DMS 273 (cell line): ENCODE measurements around the gene SSH3.

Experiments used
- DNase-seq: peaks from one replicate; lab custom pipeline; 2025; ENCODE audit not compliant: unreplicated experiment; lab: John Stamatoyannopoulos, UW

Gene SSH3

DNA sequence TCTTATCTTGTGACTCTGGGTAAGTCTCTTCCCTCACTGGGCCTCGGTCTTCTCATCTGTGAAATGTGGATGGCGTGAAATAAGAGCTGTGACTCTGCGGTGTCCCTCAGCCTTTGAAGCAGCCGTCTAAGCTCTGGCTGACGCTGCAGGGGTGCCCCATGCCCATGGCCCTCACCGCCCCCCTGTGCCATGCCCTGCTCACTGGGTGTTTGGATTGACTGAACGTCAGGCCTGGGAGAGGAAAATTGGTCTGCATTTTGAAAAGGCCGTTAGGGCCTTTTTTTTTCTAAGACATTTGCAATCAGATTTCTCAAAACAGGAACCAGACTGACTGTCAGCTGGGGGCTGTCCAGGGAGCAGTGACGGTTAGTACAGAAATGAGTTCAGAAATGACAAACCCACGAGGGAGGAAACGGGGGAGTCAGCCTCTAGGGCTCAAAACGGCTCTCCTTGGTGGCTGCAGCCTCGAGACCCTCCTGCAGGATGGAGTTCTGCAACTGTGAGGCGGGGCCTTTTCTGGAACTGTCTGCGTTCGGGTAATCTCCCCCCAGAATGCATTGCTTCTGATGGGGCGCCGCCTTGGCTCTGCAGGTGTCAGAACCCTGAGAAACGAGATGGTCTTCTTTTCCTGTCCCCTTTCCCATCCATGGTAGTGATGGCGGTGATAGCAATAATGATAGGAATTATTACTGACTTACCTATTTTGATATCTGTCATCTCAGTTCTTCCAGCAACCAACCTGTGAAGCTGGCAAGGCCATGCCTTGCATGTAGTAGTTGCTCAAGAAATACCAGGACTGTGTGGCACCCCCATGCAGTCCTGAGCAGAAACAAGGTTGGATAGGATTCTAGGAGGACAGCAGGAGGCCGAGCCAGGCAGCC, 35.0 kb upstream of the SSH3 start:
- no peak for DNase-seq

DNA sequence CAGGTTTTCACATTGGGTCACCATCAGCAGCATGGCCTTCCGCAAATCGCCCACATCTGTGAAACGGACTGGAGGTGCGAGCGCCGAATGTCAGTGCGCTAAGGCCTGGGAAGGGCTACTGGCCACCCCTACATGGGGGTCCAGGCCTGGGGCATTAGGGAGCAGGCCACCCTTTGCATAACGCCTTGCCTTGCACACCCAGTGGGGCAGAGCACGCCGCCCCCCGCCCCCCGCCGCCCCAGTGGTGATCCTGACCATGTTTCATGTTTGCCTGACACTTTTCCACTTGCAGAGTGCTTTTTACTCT, 34.4 kb upstream of the SSH3 start:
- no peak for DNase-seq

DNA sequence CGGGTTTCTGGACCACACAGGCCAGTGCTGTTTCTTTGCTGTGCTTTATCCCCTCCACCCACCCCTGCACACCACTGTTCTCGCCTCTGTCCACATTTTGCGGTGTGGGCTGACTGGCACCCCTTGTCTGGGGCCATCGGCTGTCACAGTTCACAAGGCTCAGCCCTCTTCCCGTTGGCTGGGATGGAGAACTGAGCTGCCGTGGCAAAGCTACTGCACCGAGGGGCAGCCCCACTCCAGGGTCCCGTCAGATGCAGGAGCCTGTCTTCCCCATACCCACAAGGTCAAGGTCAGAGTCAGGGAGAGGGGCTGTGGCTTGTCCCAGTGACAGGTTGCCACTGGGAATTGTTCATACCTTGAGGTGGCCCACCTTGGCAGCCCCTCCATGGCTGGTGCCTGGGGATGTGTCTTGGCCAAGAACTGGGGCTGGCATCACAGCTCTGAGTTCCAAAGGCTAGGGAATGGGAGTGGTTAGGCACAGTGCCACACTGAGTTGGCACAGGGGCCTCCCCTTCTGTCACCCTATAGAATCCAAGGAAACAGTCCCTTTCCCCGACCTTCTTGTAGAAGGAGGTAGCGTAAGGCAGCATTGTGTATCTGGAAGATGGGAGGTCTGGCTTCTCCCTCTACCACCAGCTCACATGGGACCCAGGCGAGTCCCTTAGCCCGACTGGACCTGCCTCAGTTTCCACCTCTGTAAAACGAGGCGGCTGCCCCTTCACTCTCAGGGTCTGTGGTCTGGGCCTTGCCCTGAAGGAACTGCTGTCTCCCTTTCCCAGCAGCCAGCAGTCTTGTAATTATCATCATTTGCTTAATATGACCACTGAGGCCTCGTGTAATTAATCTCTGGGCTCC, 33.7 kb upstream of the SSH3 start:
- peak; percentile 82 for DNase-seq

DNA sequence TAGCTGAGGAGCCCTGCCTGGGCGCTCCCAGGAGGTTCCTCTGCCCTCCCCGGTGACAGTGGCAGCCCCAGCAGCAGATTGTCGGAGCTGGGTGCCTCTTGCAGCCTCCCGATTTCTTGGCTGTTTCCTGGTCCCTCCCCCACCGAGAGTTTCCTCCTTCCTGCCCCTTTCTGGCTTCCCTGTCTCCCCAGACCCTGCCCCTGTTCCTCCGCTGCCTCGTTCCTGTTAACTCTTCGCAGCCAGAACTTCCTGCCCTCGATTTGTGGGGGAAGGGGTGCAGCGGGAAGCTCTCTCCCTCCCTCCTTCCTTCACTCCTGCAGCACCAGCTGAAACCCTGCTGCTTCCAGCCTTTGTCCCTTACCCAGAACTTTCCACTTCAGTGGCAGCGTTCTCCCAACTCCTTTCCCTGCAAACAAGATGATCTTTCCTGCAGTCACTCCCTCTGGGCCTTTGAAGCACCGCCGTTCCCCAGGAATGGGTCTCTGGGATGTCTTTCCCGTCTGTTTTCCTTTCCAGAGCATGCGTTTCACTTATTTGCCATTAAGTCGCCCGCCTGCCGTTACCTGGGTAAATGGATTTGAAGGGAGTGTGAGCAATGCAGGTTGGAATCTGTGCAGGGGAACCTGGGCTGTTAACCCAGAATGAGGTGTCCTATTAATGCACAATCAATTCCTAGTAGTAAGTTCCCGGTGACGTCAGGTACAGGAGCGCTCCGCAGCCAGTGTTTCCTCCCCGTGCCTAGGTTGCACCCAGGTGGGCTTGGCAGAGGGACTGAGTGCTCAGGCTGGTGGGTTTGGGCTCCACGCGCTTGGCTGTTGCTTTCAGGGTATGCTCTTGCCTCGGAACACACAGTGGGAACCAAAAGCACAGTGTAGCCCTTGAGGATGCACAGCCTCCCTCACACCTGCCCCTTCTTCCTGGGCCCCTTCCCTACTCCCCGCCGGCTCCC, 32.8 kb upstream of the SSH3 start:
- no peak for DNase-seq

DNA sequence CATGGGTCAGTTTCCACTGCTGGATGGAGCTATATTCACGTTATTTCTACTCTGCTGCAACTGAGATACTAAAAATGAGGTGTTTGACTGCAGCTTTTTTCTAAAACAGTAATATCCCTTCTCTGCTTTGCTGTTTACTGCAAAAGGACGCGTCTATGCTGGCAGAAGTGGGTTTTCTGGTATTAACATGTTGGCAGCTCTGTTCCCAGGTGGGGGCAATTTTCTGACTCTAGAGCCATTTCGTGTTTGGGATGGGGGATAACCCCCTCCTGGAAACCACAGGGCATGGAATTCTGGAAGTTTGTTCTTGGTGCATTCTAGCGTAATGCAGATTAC, 32.2 kb upstream of the SSH3 start:
- DNase-seq, result no peak

DNA sequence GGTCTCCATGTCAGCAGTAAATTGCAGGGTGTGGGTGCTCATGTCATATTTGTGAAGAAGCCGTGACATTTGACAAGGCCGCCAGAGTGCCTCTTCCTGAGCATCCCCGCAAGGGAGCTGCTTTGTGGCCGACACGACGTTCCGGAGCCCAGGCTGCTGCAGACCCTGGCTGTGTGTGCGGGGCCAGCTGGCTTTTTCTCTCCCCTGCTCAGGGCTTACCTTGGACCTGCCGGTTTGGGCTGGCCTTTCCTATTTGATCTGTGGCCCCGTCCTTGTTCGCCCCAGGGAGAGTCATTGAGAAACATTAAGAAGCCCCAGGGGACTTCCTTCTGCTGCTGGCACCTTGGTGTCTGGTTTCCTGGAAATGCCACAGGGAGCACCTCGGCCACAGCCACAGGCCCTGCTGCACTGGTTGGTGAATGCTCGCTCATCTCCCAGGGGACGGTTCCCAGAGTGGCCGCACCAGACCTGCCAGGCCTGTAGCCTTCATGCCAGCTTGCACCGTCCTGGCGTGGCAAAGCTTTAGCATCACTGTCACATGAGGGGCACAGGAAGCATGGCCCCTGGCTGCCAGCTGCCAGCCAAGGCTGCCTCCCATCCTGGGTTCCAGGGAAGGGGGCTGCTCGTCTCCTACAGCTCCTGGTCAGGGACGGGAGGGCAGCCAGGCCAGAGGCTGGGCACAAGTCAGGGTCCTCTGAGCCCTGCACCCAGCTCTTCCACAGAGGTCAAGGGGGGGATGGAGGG, 31.6 kb upstream of the SSH3 start:
- DNase-seq, result no peak

DNA sequence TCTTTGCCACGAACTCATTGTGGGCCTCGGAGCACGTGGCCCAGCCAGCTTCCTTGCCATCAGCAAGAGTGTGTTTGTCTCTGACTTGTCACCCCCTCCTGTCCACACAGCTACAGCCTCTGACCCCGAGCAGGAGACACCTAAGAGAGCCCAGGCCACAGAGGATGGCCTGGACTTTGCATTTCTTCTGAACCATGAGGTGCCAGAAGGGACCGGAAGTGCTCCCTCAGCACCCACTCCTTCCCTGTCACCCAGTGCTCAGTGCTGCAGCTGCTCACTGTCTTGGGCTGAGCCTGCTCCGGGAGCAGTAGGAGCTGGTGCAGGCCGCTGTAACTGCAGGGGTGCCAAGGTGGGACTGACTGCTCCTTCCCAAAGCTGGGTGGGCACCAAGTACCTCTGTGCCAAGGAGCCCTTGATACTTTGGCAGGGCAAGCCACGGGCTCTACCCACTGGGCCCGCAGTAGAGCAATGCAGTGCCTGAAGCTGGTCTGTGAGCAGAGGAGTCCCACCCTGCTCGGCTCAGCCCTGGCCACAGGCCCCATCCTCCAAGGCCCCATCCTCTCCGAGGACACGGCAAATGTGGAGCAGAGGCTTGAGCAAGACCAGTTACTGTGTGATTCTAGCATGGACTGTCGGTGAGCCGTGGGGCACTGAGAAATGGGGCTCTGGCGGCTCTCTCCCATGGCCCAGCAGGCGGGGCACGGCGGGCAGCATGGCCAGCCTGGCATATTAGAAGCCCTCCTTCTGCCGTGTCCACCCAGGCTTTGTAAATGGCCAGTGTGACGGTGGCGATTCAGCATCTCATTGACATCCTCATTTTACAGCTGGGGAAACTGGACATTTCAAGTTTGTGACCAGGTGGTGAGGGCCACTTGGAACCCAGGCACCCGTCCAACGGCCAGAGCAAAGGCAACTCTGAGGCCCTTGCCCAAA, 30.7 kb upstream of the SSH3 start:
- no peak for DNase-seq

DNA sequence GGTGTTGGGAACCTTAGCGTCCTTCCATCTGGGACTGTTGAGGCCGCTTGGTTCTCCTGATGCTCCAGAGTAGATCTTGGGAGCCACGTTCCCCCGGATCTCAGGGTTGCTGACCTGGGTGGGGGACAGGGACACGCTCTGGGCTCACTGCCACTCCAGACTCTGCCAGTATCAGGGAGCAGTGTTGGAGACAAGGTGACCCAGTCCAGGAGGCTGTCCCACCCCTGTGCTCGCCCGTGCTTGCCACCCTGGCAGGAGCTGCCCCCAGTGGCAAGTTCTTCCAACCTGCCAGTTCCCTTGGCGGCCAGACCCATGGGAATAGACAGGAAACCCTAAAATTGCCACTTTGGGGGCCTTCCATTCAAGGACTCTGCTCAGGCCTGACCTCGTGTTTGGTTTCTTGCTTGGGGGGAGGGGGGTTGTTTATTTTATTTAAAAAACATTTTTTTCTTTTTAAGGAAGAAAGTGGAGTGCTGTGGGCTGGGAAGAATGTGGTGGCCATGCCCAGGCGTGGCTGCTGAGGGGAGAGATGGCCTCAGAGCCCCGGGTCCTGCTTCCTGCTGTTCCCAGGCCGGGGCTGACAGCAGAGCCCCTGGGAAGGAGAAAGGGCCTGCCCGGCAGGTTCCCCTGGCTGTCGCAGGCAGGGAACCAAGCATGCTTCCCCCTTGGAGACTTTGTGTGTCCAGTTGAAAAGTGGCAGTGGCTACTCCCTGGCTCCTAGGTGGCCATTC, 29.9 kb upstream of the SSH3 start:
- DNase-seq, result no peak

DNA sequence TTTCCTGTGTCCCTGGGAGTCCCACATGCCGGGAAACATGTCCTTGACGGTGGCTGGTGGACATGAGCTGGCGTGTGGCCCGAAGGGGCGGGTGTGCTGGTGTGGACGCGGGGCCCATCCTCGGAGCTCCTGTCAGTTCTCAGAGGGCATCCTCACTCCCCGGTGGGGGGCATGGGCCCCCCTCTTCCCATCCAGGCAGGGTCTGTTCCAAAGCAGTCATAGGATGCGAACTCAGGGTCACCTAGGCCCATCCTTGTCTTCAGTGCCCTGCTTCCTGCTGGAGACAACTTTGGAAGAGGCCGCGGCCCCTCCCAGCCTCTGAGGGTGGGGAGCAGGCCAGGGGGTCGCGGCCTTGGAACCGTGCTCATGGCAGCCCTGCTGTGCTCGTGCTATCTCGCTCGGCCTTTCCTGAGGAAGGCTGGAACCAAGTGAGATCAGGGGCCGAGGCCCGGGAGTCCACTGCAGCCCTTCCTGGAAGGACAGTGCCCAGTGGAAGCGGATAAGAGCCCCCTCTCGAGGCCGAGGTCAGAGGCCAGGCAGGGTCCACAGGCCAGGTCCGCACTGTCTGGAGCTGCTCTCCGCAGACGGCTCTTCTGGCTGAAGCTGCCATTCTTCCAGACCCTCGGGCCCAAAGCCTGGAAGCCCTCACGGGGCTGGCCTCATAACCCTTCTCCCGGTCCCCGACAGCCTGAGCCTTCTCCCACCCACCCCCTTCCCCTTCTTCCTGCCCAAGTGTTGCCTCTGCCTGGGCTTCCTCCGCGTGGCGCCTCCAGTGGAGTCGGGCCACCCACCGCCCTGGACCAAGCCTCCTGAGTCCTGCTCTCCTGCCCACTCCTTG, 28.3 kb upstream of the SSH3 start:
- DNase-seq, result no peak

DNA sequence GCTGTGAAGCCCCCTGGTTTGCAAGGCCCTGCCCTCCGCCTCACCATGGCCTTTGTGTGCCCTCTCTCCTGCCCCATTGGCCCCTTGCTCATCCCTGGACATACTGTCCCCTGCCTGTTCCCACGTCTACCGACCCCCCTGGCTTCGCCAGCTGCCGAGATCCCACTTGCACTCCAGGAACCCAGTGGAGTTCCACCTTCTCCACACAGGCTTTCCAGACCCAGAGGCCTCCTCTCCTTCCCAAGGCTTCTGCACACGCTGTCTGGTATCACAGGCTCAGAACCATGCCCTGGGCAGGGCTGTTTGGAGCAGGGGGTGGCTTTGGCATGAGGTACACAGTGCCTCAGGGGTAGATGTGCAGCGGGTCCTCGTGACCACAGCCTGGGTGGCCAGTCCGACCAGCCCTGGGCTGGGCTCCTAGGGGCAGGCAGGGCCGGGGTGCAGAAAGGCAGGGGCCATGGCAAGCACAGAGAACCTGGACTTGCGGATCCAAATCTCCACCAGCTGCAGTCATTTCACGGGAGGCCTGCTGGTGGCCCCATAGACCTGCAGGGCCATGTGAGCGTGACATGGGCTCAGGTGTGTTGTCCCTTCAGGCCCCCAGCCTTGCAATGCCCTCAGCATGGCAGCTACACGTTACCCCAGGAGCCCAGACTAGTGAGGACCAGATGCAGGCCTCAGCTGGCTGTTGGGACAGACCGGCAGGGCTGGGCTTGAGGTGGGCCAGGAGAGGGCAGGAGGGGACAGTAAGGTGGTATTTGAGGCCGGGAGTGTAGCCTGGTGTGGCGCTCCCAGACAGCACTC, 27.5 kb upstream of the SSH3 start:
- no peak for DNase-seq

DNA sequence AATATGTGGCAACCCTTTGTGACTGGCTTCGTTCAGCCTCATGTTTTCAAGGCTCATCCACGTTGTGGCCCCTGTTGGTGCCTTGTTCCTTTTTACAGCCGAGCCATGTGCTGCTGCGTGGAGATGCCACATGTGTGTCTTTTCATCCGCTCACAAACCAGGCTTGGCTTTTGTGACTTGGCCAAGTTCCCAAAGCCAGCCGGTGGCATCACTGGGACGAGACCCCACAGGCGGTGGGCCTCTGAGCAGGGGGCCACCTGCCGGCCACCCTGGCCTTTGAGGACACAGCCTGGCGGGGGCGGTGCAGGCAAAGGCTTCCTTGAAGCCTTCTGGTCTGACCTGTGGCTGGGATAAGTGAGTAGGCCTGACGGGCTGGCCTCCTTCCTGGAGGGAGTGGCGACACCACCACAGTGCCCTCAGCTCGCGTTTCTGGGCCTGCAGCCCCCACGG, 26.5 kb upstream of the SSH3 start:
- DNase-seq, result peak; percentile 71

DNA sequence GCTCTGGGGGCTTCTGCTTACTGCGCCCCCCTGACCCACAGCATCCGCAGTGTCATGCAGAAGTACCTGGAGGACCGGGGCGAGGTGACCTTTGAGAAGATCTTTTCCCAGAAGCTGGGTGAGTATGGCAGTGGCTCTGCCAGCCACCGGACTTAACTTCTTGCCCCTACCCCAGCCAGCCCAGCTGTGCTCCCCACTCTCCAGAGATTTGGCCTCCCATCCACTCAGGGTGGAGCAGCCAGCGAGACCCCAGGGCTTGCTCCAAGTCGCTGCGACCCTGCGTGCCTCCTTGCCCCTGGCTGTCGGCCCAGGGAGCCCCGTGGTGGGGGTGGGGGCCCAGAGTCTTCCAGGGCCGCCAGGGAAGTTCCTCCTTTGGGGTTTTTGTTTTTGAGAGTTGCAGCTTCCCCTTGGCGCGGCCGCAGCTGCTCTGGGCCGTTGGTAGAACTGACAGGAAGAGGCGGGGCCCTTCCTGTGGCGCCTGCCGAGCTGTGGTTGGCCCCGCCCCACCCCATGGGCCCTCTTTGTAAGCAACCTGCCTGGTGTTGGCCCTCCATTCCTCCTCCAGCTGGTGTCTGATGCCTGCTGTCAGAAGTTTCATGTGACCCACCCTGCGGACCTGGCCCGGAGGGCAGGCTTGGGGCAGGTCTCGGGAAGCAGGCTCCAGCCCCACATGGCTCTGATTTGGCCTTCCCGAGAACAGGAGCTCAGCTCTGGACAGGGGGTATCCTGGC, 25.9 kb upstream of the SSH3 start:
- DNase-seq, result peak; percentile 94

DNA sequence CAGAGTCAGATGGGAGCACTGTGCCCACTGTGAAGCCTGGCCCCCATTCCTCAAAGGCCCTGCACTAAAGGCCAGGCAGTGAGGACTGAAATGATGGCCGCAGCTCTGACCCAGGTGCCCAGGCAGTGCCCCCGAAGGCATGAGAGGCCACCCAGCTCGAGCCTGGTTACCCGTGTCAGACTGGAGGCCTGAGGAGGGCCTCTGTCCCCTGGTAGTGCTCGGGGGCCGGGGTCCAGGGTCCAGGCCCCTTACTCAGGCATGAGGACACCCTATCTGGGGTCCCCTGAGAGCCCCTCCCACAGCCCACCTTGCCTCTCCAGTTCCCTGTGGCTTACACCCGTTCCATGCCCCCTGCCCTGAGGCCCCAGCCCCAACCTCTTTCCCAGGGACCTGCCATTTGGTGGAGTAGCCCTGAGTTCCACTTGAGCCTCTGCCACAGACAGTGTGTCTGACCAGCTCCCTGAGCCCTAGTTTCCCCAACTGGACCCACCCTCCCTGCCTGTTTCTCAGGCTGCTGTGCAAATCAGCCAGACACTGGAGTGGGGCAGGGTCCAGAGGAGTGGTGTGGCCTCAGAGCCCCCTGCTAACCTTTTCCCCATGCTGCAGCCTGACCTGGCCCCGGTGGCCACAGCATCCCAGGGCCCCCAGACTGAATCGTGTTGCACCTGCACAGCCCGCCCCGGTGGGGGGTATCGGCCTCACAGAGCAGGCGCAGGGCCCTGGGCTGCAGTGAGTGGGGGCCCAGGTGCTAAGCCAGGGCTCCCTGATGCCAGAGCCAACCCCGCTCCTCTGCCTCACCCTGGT, 25.0 kb upstream of the SSH3 start:
- DNase-seq, result no peak

DNA sequence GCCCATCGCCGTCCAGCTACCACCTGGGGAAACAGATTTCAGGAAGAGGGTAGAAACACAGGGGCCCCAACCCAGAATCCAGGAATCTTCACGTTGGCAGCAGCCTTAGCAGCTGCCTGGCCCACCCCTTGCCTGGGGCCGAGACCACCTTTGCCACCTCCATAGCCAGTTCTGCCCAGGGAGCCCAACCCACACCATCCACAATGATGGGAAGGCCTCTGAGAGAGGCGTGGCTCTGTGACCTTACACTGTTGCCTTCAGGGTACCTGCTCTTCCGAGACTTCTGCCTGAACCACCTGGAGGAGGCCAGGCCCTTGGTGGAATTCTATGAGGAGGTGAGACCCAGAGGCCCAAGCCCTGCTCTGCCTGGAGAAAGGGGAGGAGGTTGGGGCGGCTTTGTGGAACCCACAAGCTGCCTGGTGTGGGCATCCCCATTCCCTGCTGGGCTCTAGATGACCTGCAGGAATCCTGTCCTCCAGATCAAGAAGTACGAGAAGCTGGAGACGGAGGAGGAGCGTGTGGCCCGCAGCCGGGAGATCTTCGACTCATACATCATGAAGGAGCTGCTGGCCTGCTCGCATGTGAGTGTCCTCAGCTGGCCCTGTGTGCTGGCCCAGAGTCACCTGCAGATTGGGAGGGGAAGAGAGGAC, 24.3 kb upstream of the SSH3 start:
- DNase-seq, result no peak
